ENCODE data around the gene CFAP68.

- TF ChIP-seq CTCF (IDR thresholded peaks at IDR 0.05): no peak
- no peak for TF ChIP-seq POLR2A (IDR thresholded peaks at IDR 0.05)
Measured at GRCh38 chr11:111916768-111917167, 37.4 kb downstream of the CFAP68 start.
